ENCODE measurements around the gene RCN2.

RCN2 gene

GRCh38 chr15:76935620-76936019 lies 4.1 kb downstream of the RCN2 start:
- H3K36me3 ChIP-seq (replicated peaks in 1 of 2; ENCODE audit: control insufficient read depth in 2 of 2, insufficient read depth in 2 of 2, low read length in 2 of 2) = peaks cover 16 to 82% of the 10 kb centered on the region in 2 donors
- H3K27ac ChIP-seq (replicated peaks; ENCODE audit: low read length) = no peak overlapping the region
- no peak overlapping the region for H2AK5ac ChIP-seq (ENCODE audit: low read depth, low read length)
- H3K79me1 ChIP-seq (ENCODE audit: low read depth, low read length) = no peaks in the 10 kb centered on the region
- H2BK15ac ChIP-seq (ENCODE audit: low read length) = no peak overlapping the region
- H2BK12ac ChIP-seq (ENCODE audit: low read length) = no peak overlapping the region
- H2BK120ac ChIP-seq (ENCODE audit: low read depth, low read length) = no peak overlapping the region
- H2AFZ ChIP-seq (ENCODE audit: low read length) = no peak overlapping the region
- no peak overlapping the region for H3K23ac ChIP-seq (ENCODE audit: low read depth, low read length, poor library complexity)
- no peak overlapping the region for H3K14ac ChIP-seq (ENCODE audit: low read length)
- H3K18ac ChIP-seq (ENCODE audit: low read length) = no peak overlapping the region
- DNase-seq (ENCODE audit: low spot score) = no peak
- H4K8ac ChIP-seq (ENCODE audit: low read depth, low read length) = no peak overlapping the region
- H3K4me3 ChIP-seq (ENCODE audit: low read length in 2 of 2) = no peak overlapping the region
- no peaks in the 10 kb centered on the region for H3K27me3 ChIP-seq (ENCODE audit: control insufficient read depth in 3 of 3, insufficient read depth in 3 of 3, low read depth in 1 of 3, low read length in 3 of 3)
- H2BK5ac ChIP-seq (ENCODE audit: low read length) = no peak overlapping the region
- no peak overlapping the region for H3K4ac ChIP-seq (ENCODE audit: low read length)
- H3K9ac ChIP-seq (ENCODE audit: low read depth, low read length, poor library complexity) = no peak overlapping the region
- no peaks in the 10 kb centered on the region for H3K9me3 ChIP-seq (replicated peaks in 1 of 2; ENCODE audit: control insufficient read depth in 2 of 2, insufficient read depth in 1 of 2, low read depth in 1 of 2, low read length in 2 of 2)
- WGBS, 2 donors (ENCODE audit: extremely low coverage in 2 of 2, insufficient read length in 2 of 2, insufficient replicate concordance in 1 of 2) = no CpG with 5 or more reads among the region's 2 CpGs
- H3K4me2 ChIP-seq (ENCODE audit: insufficient read depth, low read length, poor library complexity, severe bottlenecking) = no peak overlapping the region
- peaks cover 2 to 10% of the 10 kb centered on the region in 2 donors for H3K4me1 ChIP-seq (ENCODE audit: control insufficient read depth in 2 of 2, insufficient read depth in 1 of 2, low read depth in 1 of 2, low read length in 2 of 2)
- no peak overlapping the region for H4K91ac ChIP-seq (ENCODE audit: low read depth, low read length, poor library complexity)

GRCh38 chr15:76936671-76937070 lies 5.1 kb downstream of the RCN2 start:
- Histone ChIP-seq H3K36me3 (replicated peaks in 1 of 2; ENCODE audit: control insufficient read depth in 2 of 2, insufficient read depth in 2 of 2, low read length in 2 of 2) (peaks cover 16 to 92% of the 10 kb centered on the region in 2 donors), H3K23ac (ENCODE audit: low read depth, low read length, poor library complexity) (no peak overlapping the region), H3K9ac (ENCODE audit: low read depth, low read length, poor library complexity) (no peak overlapping the region), H3K14ac (ENCODE audit: low read length) (no peak overlapping the region), H3K27ac (replicated peaks; ENCODE audit: low read length) (no peak overlapping the region), H3K27me3 (ENCODE audit: control insufficient read depth in 3 of 3, insufficient read depth in 3 of 3, low read depth in 1 of 3, low read length in 3 of 3) (no peaks in the 10 kb centered on the region), H4K8ac (ENCODE audit: low read depth, low read length) (no peak overlapping the region), H3K4ac (ENCODE audit: low read length) (no peak overlapping the region), H3K4me3 (ENCODE audit: low read length in 2 of 2) (no peak overlapping the region), H3K4me1 (ENCODE audit: control insufficient read depth in 2 of 2, insufficient read depth in 1 of 2, low read depth in 1 of 2, low read length in 2 of 2) (peaks cover 0 to 6% of the 10 kb centered on the region in 2 donors), H2BK15ac (ENCODE audit: low read length) (no peak overlapping the region), H2AFZ (ENCODE audit: low read length) (no peak overlapping the region), H2AK5ac (ENCODE audit: low read depth, low read length) (no peak overlapping the region), H3K79me1 (ENCODE audit: low read depth, low read length) (peaks cover 2% of the 10 kb centered on the region), H2BK5ac (ENCODE audit: low read length) (no peak overlapping the region), H4K91ac (ENCODE audit: low read depth, low read length, poor library complexity) (no peak overlapping the region), H3K4me2 (ENCODE audit: insufficient read depth, low read length, poor library complexity, severe bottlenecking) (no peak overlapping the region), H3K18ac (ENCODE audit: low read length) (no peak overlapping the region), H2BK120ac (ENCODE audit: low read depth, low read length) (no peak overlapping the region), H2BK12ac (ENCODE audit: low read length) (no peak overlapping the region), H3K9me3 (replicated peaks in 1 of 2; ENCODE audit: control insufficient read depth in 2 of 2, insufficient read depth in 1 of 2, low read depth in 1 of 2, low read length in 2 of 2) (no peaks in the 10 kb centered on the region)
- WGBS, 2 donors (ENCODE audit: extremely low coverage in 2 of 2, insufficient read length in 2 of 2, insufficient replicate concordance in 1 of 2) = no CpG with 5 or more reads among the region's 3 CpGs
- DNase-seq (ENCODE audit: low spot score) = no peak

- Histone ChIP-seq H4K8ac (ENCODE audit: low read depth, low read length) (no peak overlapping the region), H3K4me1 (ENCODE audit: control insufficient read depth in 2 of 2, insufficient read depth in 1 of 2, low read depth in 1 of 2, low read length in 2 of 2) (peaks cover 0 to 4% of the 10 kb centered on the region in 2 donors), H3K36me3 (replicated peaks in 1 of 2; ENCODE audit: control insufficient read depth in 2 of 2, insufficient read depth in 2 of 2, low read length in 2 of 2) (peaks cover 18 to 97% of the 10 kb centered on the region in 2 donors), H2BK120ac (ENCODE audit: low read depth, low read length) (no peak overlapping the region), H2AK5ac (ENCODE audit: low read depth, low read length) (no peak overlapping the region), H2BK15ac (ENCODE audit: low read length) (no peak overlapping the region), H4K91ac (ENCODE audit: low read depth, low read length, poor library complexity) (no peak overlapping the region), H3K79me1 (ENCODE audit: low read depth, low read length) (peaks cover 2% of the 10 kb centered on the region), H3K9ac (ENCODE audit: low read depth, low read length, poor library complexity) (no peak overlapping the region), H3K23ac (ENCODE audit: low read depth, low read length, poor library complexity) (no peak overlapping the region), H3K4me2 (ENCODE audit: insufficient read depth, low read length, poor library complexity, severe bottlenecking) (no peak overlapping the region), H3K18ac (ENCODE audit: low read length) (no peak overlapping the region), H3K9me3 (replicated peaks in 1 of 2; ENCODE audit: control insufficient read depth in 2 of 2, insufficient read depth in 1 of 2, low read depth in 1 of 2, low read length in 2 of 2) (no peaks in the 10 kb centered on the region), H3K27ac (replicated peaks; ENCODE audit: low read length) (no peak overlapping the region), H3K14ac (ENCODE audit: low read length) (no peak overlapping the region), H3K4ac (ENCODE audit: low read length) (no peak overlapping the region), H3K27me3 (ENCODE audit: control insufficient read depth in 3 of 3, insufficient read depth in 3 of 3, low read depth in 1 of 3, low read length in 3 of 3) (no peaks in the 10 kb centered on the region), H2BK5ac (ENCODE audit: low read length) (no peak overlapping the region), H2AFZ (ENCODE audit: low read length) (no peak overlapping the region), H2BK12ac (ENCODE audit: low read length) (no peak overlapping the region), H3K4me3 (ENCODE audit: low read length in 2 of 2) (no peak overlapping the region)
- no peak for DNase-seq (ENCODE audit: low spot score)
- WGBS, 2 donors (ENCODE audit: extremely low coverage in 2 of 2, insufficient read length in 2 of 2, insufficient replicate concordance in 1 of 2) = no CpG with 5 or more reads among the region's 5 CpGs
These were observed 7.2 kb downstream of the RCN2 start for GRCh38 chr15:76938752-76939151.

- H2BK5ac ChIP-seq (ENCODE audit: low read length) = no peak overlapping the region
- H3K4me2 ChIP-seq (ENCODE audit: insufficient read depth, low read length, poor library complexity, severe bottlenecking) = no peak overlapping the region
- peaks cover 0 to 4% of the 10 kb centered on the region in 2 donors for H3K4me1 ChIP-seq (ENCODE audit: control insufficient read depth in 2 of 2, insufficient read depth in 1 of 2, low read depth in 1 of 2, low read length in 2 of 2)
- H2AK5ac ChIP-seq (ENCODE audit: low read depth, low read length) = no peak overlapping the region
- no peak overlapping the region for H4K91ac ChIP-seq (ENCODE audit: low read depth, low read length, poor library complexity)
- no peak overlapping the region for H3K27ac ChIP-seq (replicated peaks; ENCODE audit: low read length)
- H3K9ac ChIP-seq (ENCODE audit: low read depth, low read length, poor library complexity) = no peak overlapping the region
- H2AFZ ChIP-seq (ENCODE audit: low read length) = no peak overlapping the region
- H2BK12ac ChIP-seq (ENCODE audit: low read length) = no peak overlapping the region
- no peak overlapping the region for H3K23ac ChIP-seq (ENCODE audit: low read depth, low read length, poor library complexity)
- no peaks in the 10 kb centered on the region for H3K9me3 ChIP-seq (replicated peaks in 1 of 2; ENCODE audit: control insufficient read depth in 2 of 2, insufficient read depth in 1 of 2, low read depth in 1 of 2, low read length in 2 of 2)
- H3K4ac ChIP-seq (ENCODE audit: low read length) = no peak overlapping the region
- no peak overlapping the region for H2BK15ac ChIP-seq (ENCODE audit: low read length)
- DNase-seq (ENCODE audit: low spot score) = no peak
- H3K4me3 ChIP-seq (ENCODE audit: low read length in 2 of 2) = no peak overlapping the region
- no CpG with 5 or more reads among the region's 1 CpG for WGBS, 2 donors (ENCODE audit: extremely low coverage in 2 of 2, insufficient read length in 2 of 2, insufficient replicate concordance in 1 of 2)
- peaks cover 2% of the 10 kb centered on the region for H3K79me1 ChIP-seq (ENCODE audit: low read depth, low read length)
- no peak overlapping the region for H3K18ac ChIP-seq (ENCODE audit: low read length)
- no peaks in the 10 kb centered on the region for H3K27me3 ChIP-seq (ENCODE audit: control insufficient read depth in 3 of 3, insufficient read depth in 3 of 3, low read depth in 1 of 3, low read length in 3 of 3)
- peaks cover 21 to 96% of the 10 kb centered on the region in 2 donors for H3K36me3 ChIP-seq (replicated peaks in 1 of 2; ENCODE audit: control insufficient read depth in 2 of 2, insufficient read depth in 2 of 2, low read length in 2 of 2)
- no peak overlapping the region for H2BK120ac ChIP-seq (ENCODE audit: low read depth, low read length)
- H3K14ac ChIP-seq (ENCODE audit: low read length) = no peak overlapping the region
- no peak overlapping the region for H4K8ac ChIP-seq (ENCODE audit: low read depth, low read length)
These were observed 8.2 kb downstream of the RCN2 start for GRCh38 chr15:76939715-76940114.

All from neuronal stem cell (in vitro differentiated cells).